Mucosa of gallbladder (tissue), 1 donor: ENCODE results near the gene SEC14L3. TPM values are rescaled to one million over a fixed set of nuclear protein-coding genes. Genes with fewer than 3 reads are reported as not detected.
A peak's percentile ranks its signal among the peaks of the same experiment; 100 is the strongest.
"Not testable (repeated sequence)": the region's sequence is repeated elsewhere in the genome, so short reads cannot be mapped to it uniquely, and the experiment has no call there.

ENCODE experiments used
- DNase-seq: peaks from one replicate; pipeline ENCODE4 v3.0.0-alpha.2; 2020; ENCODE audit warnings: low spot score
- total RNA-seq: library from RNA; stranded (reverse); gene quantifications from one replicate; pipeline ENCODE4 v1.2.1, GENCODE V29; 2021
- donor health status: DM: no; HTN: no; CAD: no.

Gene SEC14L3
- total RNA-seq, 1 donor from 2014 or later: not detected

- no peak for DNase-seq
Measured at GRCh38 chr22:30486118-30486517, 14.3 kb upstream of the SEC14L3 start.

DNA sequence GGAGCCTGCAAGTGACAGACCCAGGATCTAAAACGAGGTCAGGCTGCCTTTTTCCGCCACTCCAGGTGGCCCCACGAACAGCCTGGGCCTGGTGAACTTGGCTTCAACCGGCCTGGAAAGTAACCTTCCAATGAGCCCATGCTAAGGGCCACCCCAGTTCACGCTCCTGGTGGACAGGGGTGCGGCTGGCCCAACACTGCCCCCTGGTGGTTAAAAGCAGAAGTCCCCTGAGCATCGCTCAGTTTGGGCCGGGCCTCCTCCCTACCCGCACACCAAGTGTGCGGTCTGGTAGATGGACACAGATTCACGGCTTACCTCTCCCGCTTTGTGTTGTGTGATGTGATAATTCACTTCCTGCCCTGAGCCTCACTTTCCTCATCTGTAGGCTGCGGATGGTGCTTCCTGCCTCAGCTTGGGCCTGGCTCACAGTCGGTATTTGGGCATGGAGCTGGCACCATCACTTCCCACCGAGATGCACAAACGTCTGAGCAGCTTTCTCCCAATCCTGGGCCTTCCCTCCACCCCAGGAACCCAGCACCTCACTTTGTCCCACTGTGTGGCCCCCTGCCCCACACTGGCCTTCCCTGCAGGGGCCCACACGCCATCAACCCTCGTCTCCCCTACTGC lies 13.7 kb upstream of the SEC14L3 start:
- peak; percentile 62 for DNase-seq

DNA sequence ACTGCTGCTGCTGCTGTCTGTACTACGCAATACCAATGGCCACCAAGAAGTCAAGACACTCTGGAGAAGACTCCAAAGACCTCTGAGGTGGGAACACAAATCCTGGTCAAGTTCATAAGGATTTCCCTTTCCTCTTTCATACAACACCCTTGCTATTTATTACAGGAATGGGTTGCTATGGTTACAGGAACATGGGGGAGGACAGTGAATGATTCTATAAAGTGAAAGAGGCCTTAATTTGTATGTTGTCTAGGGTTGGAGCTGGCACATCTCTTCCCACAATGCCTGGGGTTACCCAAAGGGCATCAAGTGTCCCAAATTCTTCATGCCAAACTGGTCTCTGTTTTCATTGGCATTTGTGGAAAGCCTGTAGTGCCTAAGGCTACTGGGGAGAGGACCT lies 11.4 kb upstream of the SEC14L3 start:
- DNase-seq: no peak

DNA sequence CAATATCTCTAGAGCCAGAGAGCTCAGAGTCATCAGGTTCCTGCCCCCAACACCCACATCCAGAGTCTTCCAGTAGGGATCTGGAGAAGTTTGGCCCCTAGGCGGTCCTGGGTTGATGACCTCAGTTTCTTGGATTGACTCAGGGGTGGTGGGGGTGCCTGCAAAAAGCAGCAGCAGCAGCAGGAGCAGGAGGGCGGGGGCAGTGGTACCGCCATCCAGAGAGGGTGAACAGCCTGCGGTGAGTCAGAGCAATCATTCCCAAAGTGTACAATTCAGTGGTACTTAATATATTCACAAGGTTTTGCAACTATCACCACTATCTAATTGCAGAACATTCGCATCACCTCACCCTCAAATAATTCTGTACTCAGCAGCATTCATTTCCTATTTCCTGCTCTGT lies 9.9 kb upstream of the SEC14L3 start:
- DNase-seq: no peak

- no peak for DNase-seq
Measured at GRCh38 chr22:30479981-30480380, 8.2 kb upstream of the SEC14L3 start.

DNA sequence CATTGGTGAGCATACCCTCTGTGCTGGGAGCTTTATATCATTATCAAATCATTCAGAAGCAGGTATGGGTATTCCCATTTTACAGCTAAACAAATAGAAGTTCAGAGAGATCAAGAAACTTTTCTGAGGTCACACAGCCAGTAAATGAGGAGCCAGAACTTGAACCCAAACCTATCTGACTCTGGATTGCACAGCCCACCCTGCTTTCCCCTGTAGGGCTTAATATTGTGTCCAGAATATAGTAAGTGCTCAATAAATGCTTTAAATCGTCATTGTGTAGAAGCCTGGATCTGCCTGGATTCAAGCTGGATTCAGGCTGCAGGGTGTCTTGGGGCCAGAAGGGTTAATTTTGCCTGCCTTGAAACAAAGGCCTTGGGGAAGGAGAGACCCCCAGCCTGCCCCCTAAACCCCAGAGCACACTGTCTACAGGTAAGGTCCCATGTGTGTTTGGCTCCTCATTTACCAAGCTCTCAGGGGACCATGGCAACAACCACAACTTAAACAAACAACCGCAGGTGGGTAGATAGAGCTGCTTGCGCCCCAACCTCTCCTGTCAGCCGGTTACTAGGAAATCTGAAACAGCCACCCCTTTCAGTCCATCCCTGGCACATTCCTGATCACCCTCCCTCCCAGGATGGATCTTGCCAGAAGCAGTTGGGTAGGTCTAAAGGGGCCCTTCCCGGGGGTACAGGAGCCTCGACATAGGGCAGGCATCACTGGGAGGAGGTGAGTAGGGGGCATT lies 3.0 kb upstream of the SEC14L3 start:
- no peak for DNase-seq

DNA sequence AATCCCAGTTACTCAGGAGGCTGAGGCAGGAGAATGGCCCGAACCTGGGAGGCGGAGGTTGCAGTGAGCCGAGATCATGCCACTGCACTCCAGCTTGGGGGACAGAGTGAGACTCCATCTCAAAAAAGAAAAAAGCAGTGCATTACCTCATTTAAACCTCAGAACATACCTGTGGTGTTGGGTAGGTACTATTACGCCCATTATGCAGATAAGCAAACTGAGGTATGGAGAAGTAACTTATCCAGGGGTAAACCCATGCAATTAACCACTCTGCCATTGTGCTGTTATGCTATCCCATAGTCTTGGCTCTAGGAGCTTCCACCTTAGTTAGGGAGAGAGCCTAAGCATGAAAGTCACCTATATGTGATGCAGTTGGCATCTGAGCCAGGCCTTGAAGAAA lies 2.3 kb upstream of the SEC14L3 start:
- DNase-seq: no peak

- no peak for DNase-seq
Measured at GRCh38 chr22:30472994-30473720, 1.3 kb upstream of the SEC14L3 start.

DNA sequence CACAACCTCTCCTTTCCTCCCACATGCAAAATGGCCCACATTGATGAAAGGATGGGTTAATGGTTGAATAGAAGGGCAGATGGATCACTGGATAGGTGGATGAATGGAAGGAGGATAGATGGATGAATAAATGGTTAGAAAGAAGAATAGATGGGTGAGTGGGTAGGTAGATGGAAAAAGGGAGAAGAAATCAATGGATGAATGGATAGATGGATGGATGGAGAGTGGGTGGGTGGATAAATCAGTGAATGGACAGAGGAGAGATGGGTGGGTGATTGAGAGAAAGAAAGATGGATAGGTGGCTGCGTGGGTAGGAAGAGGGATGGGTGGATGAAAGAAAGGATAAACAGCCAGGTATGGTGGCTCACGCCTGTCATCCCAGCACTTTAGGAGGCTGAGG lies 1.2 kb downstream of the SEC14L3 start:
- DNase-seq: no peak

DNA sequence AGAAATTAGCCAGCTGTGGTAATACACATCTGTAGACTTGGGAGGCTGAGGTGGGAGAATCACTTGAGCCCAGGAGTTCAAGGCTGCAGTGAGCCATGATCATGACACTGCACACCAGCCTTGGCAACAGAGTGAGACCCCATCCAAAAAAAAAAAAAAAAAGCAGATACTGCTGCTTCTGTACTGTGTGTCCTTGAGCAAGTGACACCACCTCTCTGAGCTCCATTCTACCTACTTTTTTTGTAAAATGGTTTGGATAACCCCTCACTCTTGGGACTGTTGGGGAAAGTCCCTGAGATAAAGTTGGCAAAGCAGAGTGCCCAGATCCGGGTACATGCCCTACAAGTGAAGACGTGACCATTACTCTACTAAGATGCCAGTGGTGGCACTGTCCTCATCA lies 2.7 kb downstream of the SEC14L3 start:
- no peak for DNase-seq

- not testable (repeated sequence) for DNase-seq
Measured at GRCh38 chr22:30460555-30460954, 11.3 kb downstream of the SEC14L3 start.

- peak; percentile 46 for DNase-seq
Measured at GRCh38 chr22:30460147-30460546, 11.7 kb downstream of the SEC14L3 start.

GRCh38 chr22:30459181-30460052 lies 12.4 kb downstream of the SEC14L3 start:
- DNase-seq: no peak

GRCh38 chr22:30457981-30458380 lies 13.8 kb downstream of the SEC14L3 start:
- no peak for DNase-seq

DNA sequence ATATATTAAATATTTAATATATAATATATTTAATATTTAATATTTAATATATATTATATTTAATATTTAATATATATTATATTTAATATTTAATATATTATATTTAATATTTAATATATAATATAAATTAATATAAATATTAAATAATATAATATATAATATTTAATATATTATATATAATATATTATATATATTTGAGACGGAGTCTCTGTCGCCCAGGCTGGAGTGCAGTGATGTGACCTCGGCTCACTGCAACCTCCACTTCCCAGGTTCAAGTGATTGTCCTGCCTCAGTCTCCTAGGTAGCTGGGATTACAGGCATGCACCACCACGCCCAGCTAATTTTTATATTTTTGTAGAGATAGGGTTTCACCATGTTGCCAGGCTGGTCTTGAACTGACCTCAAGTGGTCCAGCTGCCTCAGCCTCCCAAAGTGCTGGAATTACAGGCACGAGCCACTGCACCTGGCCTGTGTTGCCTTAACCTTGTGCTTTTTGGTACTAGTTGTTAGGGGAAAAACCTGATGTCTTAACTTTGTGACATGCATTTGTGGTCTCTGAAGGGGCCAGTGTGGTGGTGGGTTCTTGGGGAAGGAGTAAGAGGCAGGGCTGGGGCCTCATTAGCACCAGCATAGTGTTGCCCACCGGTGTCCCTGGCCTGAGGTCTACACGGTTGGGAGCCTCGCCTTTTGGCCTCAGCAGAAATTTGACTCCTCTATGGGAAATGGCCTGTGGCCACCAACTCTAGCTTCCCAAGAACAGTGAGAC lies 16.6 kb downstream of the SEC14L3 start:
- DNase-seq: no peak

DNA sequence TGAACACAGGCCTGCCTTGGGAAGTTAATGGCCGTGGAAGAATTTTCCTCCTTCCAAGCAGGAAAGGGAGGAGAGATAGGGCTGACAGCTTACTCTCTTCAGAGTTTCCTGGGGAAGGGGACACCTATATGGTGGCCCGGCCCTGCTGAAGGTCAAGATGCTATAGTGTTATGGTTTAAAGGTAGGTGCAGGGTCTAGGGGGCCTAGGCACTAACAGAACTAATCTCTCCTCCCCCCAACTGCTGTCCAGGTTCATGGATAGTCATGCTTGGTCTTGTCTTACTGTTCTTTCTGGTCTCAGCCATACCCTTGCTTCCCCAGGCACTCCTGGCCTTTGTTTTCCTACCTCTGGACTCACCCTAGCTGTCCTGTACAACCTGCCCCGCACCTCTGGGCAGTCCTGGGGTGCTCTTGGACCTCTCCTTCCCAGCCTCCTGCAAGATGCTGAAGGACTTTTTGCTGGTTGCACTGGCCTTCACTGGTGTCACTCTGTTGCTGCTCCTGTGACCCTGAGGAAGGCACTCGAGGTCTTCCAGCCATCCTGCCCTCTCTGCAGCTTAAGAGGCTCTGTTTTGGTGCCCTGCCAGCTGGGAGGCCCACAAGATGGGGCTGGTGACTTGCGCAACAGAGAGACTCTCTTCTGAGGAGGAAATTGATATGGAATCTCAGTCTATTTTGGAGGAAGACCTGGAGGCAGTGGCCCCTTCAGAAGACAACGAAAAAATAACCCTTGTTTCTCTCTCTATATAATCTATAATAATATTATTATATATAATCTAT lies 17.9 kb downstream of the SEC14L3 start:
- no peak for DNase-seq

DNA sequence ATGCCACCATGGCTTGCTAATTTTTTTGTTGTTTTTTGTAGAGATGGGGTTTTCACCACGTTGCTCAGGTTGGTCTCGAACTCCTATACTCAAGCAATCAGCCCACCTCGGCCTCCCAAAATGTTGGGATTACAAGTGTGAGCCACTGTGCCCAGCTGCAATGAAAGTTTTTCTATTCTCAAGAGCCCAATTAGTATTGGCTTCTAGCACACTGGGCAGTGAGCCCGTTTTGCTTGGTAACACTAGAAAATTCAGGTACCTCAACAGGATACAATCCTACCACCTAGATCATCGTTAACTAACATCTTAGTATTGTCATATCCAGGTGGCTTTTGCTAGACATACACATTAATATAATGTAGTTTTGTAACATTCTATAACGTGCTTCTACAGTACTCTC lies 19.0 kb downstream of the SEC14L3 start:
- no peak for DNase-seq

DNA sequence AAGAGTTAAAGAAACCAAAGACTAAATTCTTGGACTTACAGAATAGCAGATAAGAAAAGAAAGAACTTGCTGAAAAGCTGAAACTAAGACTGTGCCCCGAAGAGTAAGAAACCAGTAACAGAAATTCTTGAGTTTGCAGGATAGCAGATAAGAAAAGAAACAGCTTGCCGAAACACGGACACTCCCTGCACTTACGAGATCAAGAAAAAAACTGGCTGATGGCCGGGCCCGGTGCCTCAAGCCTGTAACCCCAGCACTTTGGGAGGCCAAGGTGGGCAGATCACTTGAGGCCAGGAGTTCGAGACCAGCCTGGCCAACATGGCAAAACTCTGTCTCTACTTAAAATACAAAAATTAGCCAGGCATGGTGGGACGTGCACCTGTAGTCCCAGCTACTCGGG lies 20.3 kb downstream of the SEC14L3 start:
- not testable (repeated sequence) for DNase-seq

DNA sequence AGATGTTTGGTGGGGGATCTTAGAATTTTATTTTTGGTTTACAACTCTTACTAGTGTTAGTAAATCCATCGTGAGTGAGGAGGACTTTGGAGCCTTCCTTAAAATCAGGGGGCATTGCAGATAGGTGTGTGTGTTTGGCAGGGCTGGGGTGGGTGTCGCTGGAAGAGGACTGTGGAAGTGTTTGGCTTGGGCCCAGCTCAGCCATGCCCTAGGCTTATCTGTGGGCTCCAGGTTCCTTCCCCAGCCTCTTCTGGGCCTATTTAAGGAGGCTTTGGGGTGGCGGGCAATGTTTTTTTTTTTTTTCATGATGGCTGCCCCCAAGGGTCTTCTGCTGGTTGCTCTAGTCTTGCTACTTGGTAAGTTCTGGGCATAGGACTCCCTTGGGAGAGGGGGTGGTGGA lies 24.2 kb downstream of the SEC14L3 start:
- no peak for DNase-seq

DNA sequence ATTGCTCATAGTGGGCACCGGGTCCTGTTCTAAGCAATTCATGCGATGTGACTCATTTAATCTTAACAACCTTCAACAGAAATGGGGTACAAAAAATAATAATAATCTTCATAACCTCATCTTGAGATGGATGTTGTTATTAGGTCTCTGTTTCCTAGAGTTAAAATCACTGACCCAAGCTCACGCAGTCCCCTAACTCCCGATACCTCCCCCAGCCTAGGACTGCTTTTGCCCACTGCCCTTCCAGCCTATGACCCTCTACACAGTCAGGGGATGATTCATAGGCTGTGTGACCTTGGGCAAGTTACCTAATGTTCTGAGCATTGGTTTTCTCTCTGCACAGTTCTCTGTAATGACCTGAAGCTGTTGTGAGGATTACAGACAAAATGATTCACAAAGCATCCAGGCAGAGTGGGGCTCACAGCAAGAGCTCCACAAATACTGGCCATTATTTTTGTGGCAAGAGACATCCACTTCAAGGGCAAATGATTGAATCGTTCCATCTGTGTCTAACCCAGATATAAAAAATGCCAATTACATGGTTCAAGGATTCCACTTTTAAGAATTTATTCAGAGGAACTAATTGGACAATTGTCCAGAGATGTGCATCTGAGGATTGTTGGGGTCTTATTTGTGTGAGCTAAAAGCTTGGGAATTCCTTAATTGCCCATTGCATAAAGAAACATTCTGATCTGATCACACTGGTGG lies 26.2 kb downstream of the SEC14L3 start:
- no peak for DNase-seq
